GM19035 (cell line): ENCODE results near the gene HBD.
"Not testable (repeated sequence)": the region's sequence is repeated elsewhere in the genome, so short reads cannot be mapped to it uniquely, and the experiment has no call there.

Source experiments
- ATAC-seq: cut with Tn5 transposase; IDR thresholded peaks from one replicate; pipeline ENCODE4 v1.9.1; 2021; ENCODE audit not compliant: unreplicated experiment

Gene HBD

GRCh38 chr11:5253440-5253839 lies 19.2 kb upstream of the HBD start:
- ATAC-seq: not testable (repeated sequence)

GRCh38 chr11:5252919-5253265 lies 18.6 kb upstream of the HBD start:
- ATAC-seq: no peak

- no peak for ATAC-seq
Measured at GRCh38 chr11:5252192-5252918, 18.1 kb upstream of the HBD start.

GRCh38 chr11:5251746-5252145 lies 17.5 kb upstream of the HBD start:
- no peak for ATAC-seq

- no peak for ATAC-seq
Measured at GRCh38 chr11:5250543-5251204, 16.4 kb upstream of the HBD start.

GRCh38 chr11:5249807-5250396 lies 15.6 kb upstream of the HBD start, which contains the start of gene HBG1:
Gene HBG1 (minus strand): TSS chr11:5249857. CDS start chr11:5249804, 53 bp downstream.
- not testable (repeated sequence) for ATAC-seq

GRCh38 chr11:5248498-5248897 lies 14.2 kb upstream of the HBD start:
- not testable (repeated sequence) for ATAC-seq

- ATAC-seq: no peak
Measured at GRCh38 chr11:5247472-5248192, 13.3 kb upstream of the HBD start.

- ATAC-seq: no peak
Measured at GRCh38 chr11:5246772-5247471, 12.6 kb upstream of the HBD start.

- no peak for ATAC-seq
Measured at GRCh38 chr11:5245155-5245554, 10.9 kb upstream of the HBD start.

GRCh38 chr11:5243816-5244180 lies 9.5 kb upstream of the HBD start:
- no peak for ATAC-seq

- ATAC-seq: no peak
Measured at GRCh38 chr11:5242933-5243815, 8.9 kb upstream of the HBD start.

GRCh38 chr11:5242208-5242607 lies 7.9 kb upstream of the HBD start:
- ATAC-seq: no peak

- ATAC-seq: no peak
Measured at GRCh38 chr11:5241458-5241857, 7.2 kb upstream of the HBD start.

GRCh38 chr11:5240458-5240857 lies 6.2 kb upstream of the HBD start:
- ATAC-seq: no peak

- ATAC-seq: no peak
Measured at GRCh38 chr11:5240056-5240455, 5.8 kb upstream of the HBD start.

GRCh38 chr11:5239046-5239445 lies 4.8 kb upstream of the HBD start:
- ATAC-seq: no peak

GRCh38 chr11:5238486-5238885 lies 4.2 kb upstream of the HBD start:
- ATAC-seq: no peak

GRCh38 chr11:5237420-5237819 lies 3.1 kb upstream of the HBD start:
- no peak for ATAC-seq
